Measurements from ENCODE around the gene WWOX.

- no peak for TF ChIP-seq POLR2A (IDR thresholded peaks at IDR 0.05; ENCODE audit: low read length)
- no peak for TF ChIP-seq GATA1 (IDR thresholded peaks at IDR 0.05; ENCODE audit: low read depth, low read length)
Observed at GRCh38 chr16:78764478-78764877, 665.0 kb downstream of the WWOX start.
